OCI-LY1 (cell line): ENCODE results near the gene TMEM37.

Experiments used
- H2AFZ ChIP-seq: fragments of 200-600 bp; sonication (generic), shearing (Covaris generic); 2 replicates; pipeline ENCODE4 v1.6.0; 2014; ENCODE audit warnings: antibody characterized with exemption, mild to moderate bottlenecking, low read length
- H3F3A ChIP-seq: fragments of 200-600 bp; sonication (generic), shearing (Covaris generic); 2 replicates; pipeline ENCODE4 v1.6.0; 2014; ENCODE audit warnings: mild to moderate bottlenecking, antibody characterized with exemption, low read length, moderate library complexity; ENCODE audit not compliant: insufficient read depth
- H3K27ac ChIP-seq: fragments of 200-600 bp; sonication (generic); 2 replicates; pipeline ENCODE4 v1.5.1; 2014; ENCODE audit warnings: low read length, mixed run types, mild to moderate bottlenecking, low read depth; ENCODE audit not compliant: poor library complexity, severe bottlenecking
- H3K27me3 ChIP-seq: fragments of 200-600 bp; sonication (generic); 2 replicates; pipeline ENCODE4 v1.6.0; 2014; ENCODE audit warnings: antibody characterized with exemption, mild to moderate bottlenecking, low read length, moderate library complexity; ENCODE audit not compliant: insufficient read depth
- H3K36me3 ChIP-seq: fragments of 200-600 bp; sonication (generic); 2 replicates; pipeline ENCODE4 v1.6.1; 2014; ENCODE audit warnings: mild to moderate bottlenecking, antibody characterized with exemption, low read length, moderate library complexity, mixed read lengths; ENCODE audit not compliant: insufficient read depth
- H3K4me1 ChIP-seq: fragments of 200-600 bp; sonication (generic); 2 replicates; pipeline ENCODE4 v1.5.1; 2014; ENCODE audit warnings: mild to moderate bottlenecking, low read length, moderate library complexity; ENCODE audit not compliant: insufficient read depth, severe bottlenecking
- H3K4me2 ChIP-seq: fragments of 200-600 bp; sonication (generic), shearing (Covaris generic); 2 replicates; pipeline ENCODE4 v1.6.1; 2014; ENCODE audit warnings: low read length
- H3K4me3 ChIP-seq: fragments of 200-600 bp; sonication (generic); 2 replicates; pipeline ENCODE4 v1.5.1; 2014; ENCODE audit warnings: low read length, low read depth, mild to moderate bottlenecking, mixed read lengths; ENCODE audit not compliant: poor library complexity, severe bottlenecking
- H3K79me2 ChIP-seq: fragments of 200-600 bp; shearing (Covaris generic); 2 replicates; pipeline ENCODE4 v1.6.1; 2016; ENCODE audit warnings: mixed run types, low read length, mixed read lengths; ENCODE audit not compliant: insufficient read depth
- H3K9ac ChIP-seq: fragments of 200-600 bp; sonication (generic), shearing (Covaris generic); 2 replicates; pipeline ENCODE4 v1.6.1; 2014; ENCODE audit warnings: mild to moderate bottlenecking, low read length, mixed read lengths
- H3K9me2 ChIP-seq: fragments of 200-600 bp; sonication (generic), shearing (Covaris generic); 2 replicates; pipeline ENCODE4 v1.6.1; 2014; ENCODE audit warnings: low read depth, mild to moderate bottlenecking, low read length, mixed read lengths
- H3K9me3 ChIP-seq: fragments of 200-600 bp; shearing (Covaris generic); 2 replicates; pipeline ENCODE4 v1.6.1; 2014; ENCODE audit warnings: low read length, mixed read lengths
- H4K20me1 ChIP-seq: fragments of 200-600 bp; sonication (generic), shearing (Covaris generic); 2 replicates; pipeline ENCODE4 v1.6.0; 2016; ENCODE audit warnings: mild to moderate bottlenecking, low read length; ENCODE audit not compliant: insufficient read depth
- EZH2 ChIP-seq: fragments of 200-600 bp; sonication (generic), shearing (Covaris generic); IDR thresholded peaks from 2 replicates; pipeline ENCODE4 v1.8.0; 2017; ENCODE audit warnings: borderline replicate concordance, mixed run types, mild to moderate bottlenecking, antibody characterized with exemption, low read length, moderate library complexity, mixed read lengths
- TF ChIP-seq, protein P1 (sequence below): fragments of 200-600 bp; sonication (generic), shearing (Covaris generic); IDR thresholded peaks from 2 replicates; pipeline ENCODE4 v1.5.1; 2017; ENCODE audit warnings: mild to moderate bottlenecking, antibody characterized with exemption, low read length, moderate library complexity, mixed read lengths

Gene TMEM37

DNA sequence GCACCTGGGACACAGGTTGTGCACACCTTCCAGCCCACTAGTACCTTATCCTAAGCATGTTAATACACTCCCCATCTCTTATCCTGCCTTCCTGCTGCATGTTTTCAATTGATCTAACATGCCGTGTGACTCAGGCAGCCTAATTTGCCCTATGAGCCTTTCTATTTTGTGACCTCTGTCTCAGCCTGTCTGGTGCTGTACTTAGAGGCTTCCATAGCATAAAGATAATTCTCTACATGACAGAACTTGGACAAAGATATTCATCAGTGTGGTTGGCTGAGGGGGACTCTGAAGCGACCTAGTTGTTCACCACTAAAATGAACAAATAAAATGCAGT lies 8.6 kb upstream of the TMEM37 start:
- no peaks in the 10 kb centered on the region for H3K4me1 ChIP-seq
- no peaks in the 10 kb centered on the region for H3K79me2 ChIP-seq
- H3K27ac ChIP-seq: no peak overlapping the region
- no peak for TF ChIP-seq EZH2
- TF ChIP-seq, protein P1, sequence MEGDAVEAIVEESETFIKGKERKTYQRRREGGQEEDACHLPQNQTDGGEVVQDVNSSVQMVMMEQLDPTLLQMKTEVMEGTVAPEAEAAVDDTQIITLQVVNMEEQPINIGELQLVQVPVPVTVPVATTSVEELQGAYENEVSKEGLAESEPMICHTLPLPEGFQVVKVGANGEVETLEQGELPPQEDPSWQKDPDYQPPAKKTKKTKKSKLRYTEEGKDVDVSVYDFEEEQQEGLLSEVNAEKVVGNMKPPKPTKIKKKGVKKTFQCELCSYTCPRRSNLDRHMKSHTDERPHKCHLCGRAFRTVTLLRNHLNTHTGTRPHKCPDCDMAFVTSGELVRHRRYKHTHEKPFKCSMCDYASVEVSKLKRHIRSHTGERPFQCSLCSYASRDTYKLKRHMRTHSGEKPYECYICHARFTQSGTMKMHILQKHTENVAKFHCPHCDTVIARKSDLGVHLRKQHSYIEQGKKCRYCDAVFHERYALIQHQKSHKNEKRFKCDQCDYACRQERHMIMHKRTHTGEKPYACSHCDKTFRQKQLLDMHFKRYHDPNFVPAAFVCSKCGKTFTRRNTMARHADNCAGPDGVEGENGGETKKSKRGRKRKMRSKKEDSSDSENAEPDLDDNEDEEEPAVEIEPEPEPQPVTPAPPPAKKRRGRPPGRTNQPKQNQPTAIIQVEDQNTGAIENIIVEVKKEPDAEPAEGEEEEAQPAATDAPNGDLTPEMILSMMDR: no peak
- no peak overlapping the region for H3K9ac ChIP-seq
- no peaks in the 10 kb centered on the region for H3K36me3 ChIP-seq
- no peaks in the 10 kb centered on the region for H3K9me2 ChIP-seq
- H3K9me3 ChIP-seq: no peaks in the 10 kb centered on the region
- H3K27me3 ChIP-seq: peaks cover 3% of the 10 kb centered on the region; the same call in 1 of the 2 replicates
- no peaks in the 10 kb centered on the region for H4K20me1 ChIP-seq
- H3F3A ChIP-seq: no peaks in the 10 kb centered on the region
- H3K4me2 ChIP-seq: no peak overlapping the region
- no peak overlapping the region for H2AFZ ChIP-seq
- no peak overlapping the region for H3K4me3 ChIP-seq

DNA sequence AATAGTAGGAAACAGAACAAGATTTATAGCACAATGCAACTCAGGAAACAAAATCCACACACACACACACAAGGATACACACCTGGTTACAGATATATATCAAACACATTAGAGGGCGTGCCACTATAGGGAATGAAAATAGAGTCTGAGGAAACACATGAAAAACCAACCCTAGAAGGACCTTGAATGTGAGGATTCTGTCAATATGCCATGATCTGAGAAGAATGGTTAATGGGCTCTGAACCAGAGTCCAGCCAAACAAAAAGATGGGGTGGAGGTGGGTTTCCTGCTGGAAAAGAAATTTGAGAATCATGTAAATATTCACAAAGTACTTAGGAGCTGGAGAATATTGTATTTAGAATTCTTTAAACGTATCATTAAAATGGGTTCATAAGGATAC lies 7.8 kb upstream of the TMEM37 start:
- no peak overlapping the region for H3K4me2 ChIP-seq

DNA sequence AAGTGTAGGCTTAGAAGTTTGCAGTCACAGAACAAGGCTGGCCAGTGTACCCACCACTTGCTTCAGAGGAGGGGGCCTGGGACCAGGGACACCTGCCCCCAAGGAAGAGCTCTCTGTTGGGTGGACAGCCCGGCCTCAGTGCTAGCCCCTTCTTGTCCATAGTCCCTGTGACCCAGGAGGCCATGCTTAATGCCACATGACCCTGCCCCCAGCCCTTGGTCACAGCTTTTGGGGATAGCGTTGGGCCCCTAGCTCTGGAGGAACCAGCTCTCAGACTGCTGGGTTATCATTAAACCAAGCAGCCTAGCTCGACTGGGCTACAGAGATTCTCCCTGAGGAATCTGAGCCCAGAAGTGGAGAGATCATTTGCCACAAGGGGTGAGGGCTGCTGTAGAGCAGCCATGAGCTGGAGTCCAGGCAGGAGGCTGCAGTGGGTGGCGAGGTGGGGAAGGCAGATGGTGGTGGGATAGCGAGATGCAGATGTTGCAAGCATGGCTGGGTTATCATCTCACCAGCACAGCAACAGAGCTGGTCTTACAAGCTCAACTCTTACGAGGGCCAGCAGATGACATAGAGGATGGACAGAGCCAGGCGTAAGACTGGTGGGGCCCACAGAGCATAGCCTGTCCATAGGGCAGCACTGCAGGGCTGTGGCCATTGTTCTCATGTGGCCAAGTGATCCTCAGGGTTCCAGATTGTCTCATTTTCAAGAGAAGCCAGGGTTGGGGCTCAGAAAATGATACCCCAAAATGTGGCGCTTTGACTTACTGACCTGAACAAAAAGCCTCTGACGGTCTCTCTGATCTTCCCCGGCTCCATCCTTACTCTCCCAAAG lies 7.2 kb upstream of the TMEM37 start:
- H3K9me2 ChIP-seq: no peaks in the 10 kb centered on the region
- no peaks in the 10 kb centered on the region for H3K9me3 ChIP-seq
- no peaks in the 10 kb centered on the region for H3F3A ChIP-seq
- H3K4me2 ChIP-seq: no peak overlapping the region
- H3K27ac ChIP-seq: no peak overlapping the region
- no peaks in the 10 kb centered on the region for H3K36me3 ChIP-seq
- H3K4me3 ChIP-seq: no peak overlapping the region
- TF ChIP-seq, protein P1: no peak
- H2AFZ ChIP-seq: no peak overlapping the region
- H3K9ac ChIP-seq: no peak overlapping the region
- no peaks in the 10 kb centered on the region for H3K4me1 ChIP-seq
- no peaks in the 10 kb centered on the region for H4K20me1 ChIP-seq
- H3K27me3 ChIP-seq: peaks cover 3% of the 10 kb centered on the region; the same call in 1 of the 2 replicates
- H3K79me2 ChIP-seq: no peaks in the 10 kb centered on the region

More for the DNA sequence above, 7.8 kb upstream of the TMEM37 start:
- no peaks in the 10 kb centered on the region for H4K20me1 ChIP-seq
- H3K27me3 ChIP-seq: peaks cover 3% of the 10 kb centered on the region; the same call in 1 of the 2 replicates
- no peaks in the 10 kb centered on the region for H3K9me2 ChIP-seq
- H2AFZ ChIP-seq: no peak overlapping the region
- no peak for TF ChIP-seq EZH2
- TF ChIP-seq, protein P1: no peak
- no peak overlapping the region for H3K9ac ChIP-seq
- no peaks in the 10 kb centered on the region for H3K79me2 ChIP-seq
- no peaks in the 10 kb centered on the region for H3F3A ChIP-seq
- no peaks in the 10 kb centered on the region for H3K36me3 ChIP-seq
- no peaks in the 10 kb centered on the region for H3K9me3 ChIP-seq
- no peak overlapping the region for H3K4me3 ChIP-seq
- H3K27ac ChIP-seq: no peak overlapping the region
- no peaks in the 10 kb centered on the region for H3K4me1 ChIP-seq
